Caki2 (cell line): ENCODE results near the gene CELA2A. TPM values are rescaled to one million over a fixed set of nuclear protein-coding genes. Genes with fewer than 3 reads are reported as not detected.
A peak's percentile ranks its signal among the peaks of the same experiment; 100 is the strongest.
"Not testable (repeated sequence)": the region's sequence is repeated elsewhere in the genome, so short reads cannot be mapped to it uniquely, and the experiment has no call there.

Experiments used
- DNase-seq: peaks from one replicate; pipeline ENCODE4 v3.0.0-alpha.2; 2015; ENCODE audit warnings: low read depth
- in situ Hi-C: cut with HindIII; loops from 2 replicates; pipeline ENCODE4 v1.10.0; 2016; ENCODE audit warnings: low sequenced_read_pairs, low pct_unique_long_range_greater_than_20kb, mixed read lengths
- total RNA-seq: library from RNA; depleted of rRNA; stranded (reverse); fragments of >200 nt; shearing (Covaris generic); gene quantifications from 2 replicates; pipeline ENCODE4 v1.2.3, GENCODE V29; 2014; ENCODE audit warnings: low replicate concordance

CELA2A gene
- total RNA-seq, 1 experiment from 2014 or later: not detected

DNA sequence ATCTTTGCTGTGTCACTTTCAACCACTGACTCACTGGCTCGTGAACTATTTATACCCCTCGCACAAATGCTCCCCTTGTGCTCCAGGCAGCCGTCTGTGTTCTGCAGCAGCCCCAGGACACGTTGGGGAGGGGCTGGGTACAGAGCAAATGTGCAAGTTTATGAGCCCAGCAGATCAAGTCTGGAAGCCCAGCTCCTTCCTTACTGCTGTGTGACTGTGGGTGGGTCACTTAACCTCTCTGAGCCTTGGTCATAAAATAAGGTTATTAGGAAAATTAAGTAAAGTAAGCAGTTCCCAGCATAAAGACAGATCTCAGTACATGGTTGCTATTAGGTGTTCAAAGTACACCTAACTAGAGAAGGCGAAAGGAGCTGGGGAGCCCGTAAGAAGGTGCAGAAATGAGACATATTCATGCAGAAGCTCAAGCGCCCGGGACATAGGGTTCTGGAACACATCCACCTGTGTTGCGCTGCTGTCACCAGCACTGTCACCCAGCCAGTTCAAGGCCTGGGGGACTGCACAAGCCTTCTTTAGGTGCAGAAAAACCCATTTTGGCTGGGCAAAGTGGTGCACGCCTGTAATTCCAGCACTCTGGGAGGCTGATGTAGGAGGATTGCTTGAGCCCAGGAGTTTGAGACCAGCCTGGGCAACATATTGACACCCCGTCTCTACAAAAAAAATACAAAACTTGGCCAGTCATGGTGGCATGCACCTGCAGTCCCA lies 33.0 kb upstream of the CELA2A start:
- in situ Hi-C loops: no loop called here
- no peak for DNase-seq

DNA sequence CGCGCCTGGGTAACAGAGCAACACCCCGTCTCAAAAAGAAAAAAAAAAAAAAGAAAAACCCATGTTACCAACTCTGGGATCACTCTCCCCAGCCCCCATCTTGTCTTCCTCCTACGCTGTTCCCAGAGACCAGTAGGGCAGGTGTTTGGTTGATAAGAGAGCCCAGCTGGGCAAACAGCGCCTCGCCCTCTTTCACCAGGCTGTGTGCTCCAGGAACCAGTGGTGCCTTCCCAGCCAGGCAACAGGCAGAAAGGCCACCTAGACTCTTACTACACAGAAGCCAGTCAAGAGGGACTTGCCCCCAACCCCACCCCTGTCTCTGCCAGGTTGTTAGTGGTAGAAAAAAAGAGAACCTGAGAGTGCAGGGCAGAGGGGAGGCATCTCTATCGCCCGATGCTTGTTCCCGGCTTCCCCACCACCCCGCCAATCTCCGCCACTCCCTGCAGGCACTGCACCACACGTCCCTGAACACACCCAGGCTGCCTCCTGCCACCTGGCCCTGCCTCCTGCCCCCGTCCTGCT lies 32.3 kb upstream of the CELA2A start:
- DNase-seq: no peak
- in situ Hi-C loops: no loop called here

DNA sequence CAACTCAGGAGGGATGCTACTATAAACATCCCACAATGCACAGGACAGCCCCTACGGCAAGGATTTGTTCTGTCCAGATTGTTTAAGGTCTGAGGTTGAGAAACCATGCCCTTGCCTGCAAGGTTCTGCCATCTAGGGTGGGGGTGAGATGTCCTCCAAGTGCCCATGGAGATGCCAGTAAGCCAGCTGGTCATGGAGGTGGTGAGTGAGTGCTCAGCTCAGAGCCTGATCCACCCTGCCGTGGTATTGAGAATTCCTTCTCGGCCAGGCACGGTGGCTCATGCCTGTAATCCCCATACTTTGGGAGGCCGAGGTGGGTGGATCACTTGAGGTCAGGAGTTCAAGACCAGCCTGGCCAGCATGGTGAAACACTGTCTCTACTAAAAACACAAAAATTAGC lies 31.6 kb upstream of the CELA2A start:
- in situ Hi-C loops: no loop called here
- no peak for DNase-seq

DNA sequence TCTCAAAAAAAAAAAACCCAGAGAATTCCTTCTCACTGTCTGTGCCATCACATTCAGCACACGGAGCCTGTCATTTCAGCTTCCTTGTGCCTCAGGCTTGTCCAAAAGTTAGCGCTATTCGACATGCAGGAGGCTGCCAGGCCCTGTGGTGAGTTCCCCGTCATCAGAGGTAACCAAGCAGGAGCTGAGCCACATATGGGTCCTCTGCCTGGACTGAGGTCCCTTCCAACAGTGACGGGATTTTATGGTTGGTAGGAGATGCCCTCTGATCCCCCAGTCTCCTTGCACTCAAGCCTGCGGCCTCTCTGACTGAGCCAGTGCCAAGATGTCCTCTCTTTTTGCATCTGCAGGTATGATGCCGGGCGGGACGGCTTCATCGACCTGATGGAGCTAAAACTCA lies 31.0 kb upstream of the CELA2A start:
- in situ Hi-C loops: no loop called here
- DNase-seq: no peak

DNA sequence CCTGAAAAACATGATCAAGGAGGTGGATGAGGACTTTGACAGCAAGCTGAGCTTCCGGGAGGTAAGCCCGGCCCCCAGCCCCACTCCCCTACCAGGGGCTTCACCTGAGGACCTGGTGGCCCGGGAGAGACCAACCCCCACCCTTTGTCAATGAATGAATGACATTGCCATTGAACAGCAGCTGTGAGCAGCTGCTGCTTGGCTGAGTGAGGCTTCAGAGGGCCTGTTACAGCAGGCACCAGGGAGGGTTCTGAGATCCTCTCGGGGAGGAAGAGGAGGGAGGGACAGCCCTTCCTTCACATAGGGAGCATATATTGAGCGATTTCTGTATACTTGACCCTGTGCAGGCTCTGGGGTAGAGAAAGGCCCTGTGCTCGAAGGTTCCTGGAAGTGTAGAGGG lies 30.6 kb upstream of the CELA2A start:
- in situ Hi-C loops: no loop called here
- no peak for DNase-seq

DNA sequence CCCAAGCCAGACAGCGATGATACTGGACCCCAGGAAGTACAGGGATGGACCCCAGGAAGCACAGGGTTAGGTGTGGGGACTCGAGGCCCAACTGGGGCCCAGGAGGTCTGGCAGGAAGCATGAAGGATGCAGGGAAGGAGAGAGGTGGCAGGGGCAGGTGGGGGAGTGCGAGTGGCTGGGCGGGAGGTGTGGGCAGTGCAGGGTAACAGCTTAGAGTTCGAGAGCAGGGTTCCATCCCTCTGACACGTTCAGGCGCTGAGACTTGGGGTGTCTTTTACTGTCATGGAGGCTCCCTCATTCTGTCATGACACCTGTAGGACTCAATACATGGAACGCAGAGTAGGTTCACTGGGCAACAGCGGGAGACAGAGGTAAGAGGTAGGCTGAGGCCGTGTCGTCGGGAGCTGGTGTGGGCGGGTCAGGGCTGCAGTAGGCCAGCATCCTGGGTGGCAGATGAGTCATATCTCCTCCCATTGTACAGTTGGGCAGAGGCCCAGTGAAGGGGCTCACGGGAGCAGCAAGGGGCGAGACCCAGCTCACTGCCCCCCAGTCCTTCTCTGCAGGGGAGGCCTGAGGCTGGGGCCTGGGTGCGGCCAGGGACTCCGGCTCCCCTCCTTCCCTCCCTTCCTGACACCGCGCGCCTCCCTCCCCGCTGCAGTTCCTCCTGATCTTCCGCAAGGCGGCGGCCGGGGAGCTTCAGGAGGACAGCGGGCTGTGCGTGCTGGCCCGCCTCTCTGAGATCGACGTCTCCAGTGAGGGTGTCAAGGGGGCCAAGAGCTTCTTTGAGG lies 29.8 kb upstream of the CELA2A start:
- in situ Hi-C loops: no loop called here
- DNase-seq: peak; percentile 49

DNA sequence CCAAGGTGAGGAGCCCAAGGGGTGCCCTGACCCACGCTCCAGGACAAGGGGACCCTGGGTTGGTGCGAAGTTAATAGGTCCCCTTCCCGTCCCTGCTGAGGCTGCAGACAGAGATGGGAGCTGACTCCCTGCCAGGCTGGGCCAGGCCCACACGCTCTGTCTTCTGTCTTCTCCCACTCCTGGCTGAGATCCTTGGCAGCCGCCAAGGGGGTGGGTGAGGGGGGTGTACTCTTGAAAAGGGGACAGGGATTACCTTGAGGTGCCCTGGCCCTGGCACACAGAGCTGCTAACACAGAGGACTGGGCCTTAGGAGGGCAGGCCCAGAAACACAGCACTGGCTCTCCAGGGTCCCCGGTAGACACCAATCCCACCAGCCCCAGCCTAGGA lies 29.3 kb upstream of the CELA2A start:
- in situ Hi-C loops: no loop called here
- DNase-seq: no peak

DNA sequence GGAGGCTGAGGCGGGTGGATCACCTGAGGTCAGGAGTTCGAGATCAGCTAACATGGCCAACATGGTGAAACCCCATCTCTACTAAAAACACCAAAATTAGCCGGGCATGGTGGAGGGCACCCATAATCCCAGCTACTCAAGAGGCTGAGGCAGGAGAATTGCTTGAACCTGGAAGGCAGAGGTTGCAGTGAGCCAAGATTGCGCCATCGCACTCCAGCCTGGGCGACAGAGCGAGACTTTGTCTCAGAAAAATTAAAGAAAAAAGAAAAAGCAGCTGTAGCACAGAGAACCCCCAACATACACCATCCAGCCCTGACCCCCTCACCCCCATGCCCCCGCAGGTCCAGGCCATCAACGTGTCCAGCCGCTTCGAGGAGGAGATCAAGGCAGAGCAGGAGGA lies 28.3 kb upstream of the CELA2A start:
- DNase-seq, in situ Hi-C loops: not testable (repeated sequence)

DNA sequence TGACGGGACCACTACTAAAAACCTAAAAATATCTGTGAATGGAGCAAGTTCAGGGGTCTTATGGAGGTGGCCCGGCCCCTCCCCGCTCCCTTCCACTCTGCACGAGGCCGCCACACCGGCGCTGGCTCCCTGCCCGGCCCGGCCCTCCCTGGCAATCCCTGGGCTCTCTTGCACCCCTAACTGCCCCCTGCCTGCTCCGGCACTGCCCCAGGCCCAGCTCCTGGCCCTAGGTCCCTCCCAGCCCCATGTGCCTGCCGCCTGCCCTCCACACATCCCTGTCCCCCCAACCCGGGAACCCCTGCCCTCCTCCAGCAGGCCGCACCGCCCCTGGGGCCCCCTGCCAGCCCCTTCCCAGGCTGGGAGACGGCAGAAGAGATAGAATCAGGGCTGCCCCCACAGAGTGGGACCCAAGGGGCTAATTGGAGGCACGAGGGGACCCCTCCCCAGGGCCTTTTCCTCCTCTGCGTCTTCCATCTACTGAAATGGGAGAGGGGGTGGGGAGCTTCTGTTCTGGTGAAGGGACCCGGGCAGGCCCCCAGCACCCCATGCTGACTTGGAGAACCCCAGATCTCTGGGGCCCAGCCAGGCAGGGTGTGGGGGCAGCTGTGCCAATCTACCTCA lies 27.6 kb upstream of the CELA2A start:
- in situ Hi-C loops: no loop called here
- no peak for DNase-seq

DNA sequence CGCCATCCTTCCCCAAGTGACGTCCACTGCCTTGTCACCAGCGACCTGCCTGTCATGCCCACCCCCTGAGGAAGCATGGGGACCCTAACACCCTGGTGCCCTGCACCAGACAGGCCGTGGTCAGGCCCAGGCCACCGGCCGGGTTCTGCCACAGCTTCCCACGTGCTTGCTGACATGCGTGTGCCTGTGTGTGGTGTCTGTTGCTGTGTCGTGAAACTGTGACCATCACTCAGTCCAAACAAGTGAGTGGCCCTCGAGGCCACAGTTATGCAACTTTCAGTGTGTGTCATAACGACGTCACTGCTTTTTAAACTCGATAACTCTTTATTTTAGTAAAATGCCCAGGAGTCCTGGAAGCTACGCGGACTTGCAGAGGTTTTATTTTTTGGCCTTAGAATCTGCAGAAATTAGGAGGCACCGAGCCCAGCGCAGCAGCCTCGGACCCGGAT lies 26.8 kb upstream of the CELA2A start:
- in situ Hi-C loops: no loop called here
- no peak for DNase-seq

DNA sequence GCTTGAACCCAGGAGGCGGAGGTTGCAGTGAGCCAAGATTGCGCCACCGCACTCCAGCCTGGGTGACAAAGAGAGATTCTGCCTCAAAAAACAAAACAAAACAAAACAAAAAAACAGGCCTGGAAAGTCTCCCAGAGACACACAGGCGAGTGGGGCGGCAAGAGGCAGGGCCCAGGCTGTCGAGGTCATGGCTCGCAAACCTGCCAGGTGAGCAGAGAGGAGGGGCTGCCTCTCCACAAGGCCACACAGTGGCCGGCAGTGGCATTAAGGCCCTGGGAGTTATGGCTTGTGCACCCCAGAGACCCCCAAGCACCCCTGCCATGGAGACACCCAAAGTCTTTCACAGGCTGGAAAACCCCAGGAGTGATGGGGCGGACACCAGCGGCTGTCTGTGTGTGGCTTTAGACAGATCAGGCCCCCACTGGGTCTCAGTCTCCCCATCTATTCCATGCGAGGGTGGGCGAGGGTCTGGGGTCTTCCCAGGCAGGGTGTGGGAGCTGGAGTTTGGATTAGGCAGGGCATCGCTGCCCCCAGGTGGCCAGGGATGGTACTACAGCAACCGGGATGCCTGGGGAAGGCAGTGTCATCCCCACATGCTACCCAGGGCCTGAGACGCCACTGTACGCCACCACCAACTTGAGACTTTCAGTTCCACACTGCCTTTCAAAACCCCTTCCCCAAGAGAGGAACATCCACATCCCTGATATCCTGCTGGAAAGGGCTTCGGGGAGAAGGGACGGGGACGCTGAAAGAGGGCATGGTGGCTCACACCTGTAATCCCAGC lies 25.6 kb upstream of the CELA2A start:
- in situ Hi-C loops: no loop called here
- DNase-seq: peak; percentile 51

DNA sequence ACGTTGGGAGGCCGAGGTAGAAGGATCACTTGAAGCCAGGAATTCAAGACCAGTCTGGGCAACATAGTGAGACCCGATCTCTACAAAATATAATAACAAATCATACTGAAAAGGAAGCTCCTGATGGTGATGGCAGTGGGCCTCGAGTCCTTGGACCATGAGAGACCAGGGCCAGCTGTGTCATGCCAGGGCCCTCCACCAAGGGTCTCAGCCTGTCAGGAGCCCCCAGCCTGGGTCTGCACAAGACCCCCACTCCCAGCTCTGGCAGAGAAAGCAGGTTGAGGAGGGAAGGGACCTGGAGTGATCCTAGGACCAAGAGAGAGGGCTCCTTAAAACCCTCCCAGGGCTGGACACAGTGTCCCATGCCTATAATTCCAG lies 25.0 kb upstream of the CELA2A start:
- in situ Hi-C loops: no loop called here
- no peak for DNase-seq

DNA sequence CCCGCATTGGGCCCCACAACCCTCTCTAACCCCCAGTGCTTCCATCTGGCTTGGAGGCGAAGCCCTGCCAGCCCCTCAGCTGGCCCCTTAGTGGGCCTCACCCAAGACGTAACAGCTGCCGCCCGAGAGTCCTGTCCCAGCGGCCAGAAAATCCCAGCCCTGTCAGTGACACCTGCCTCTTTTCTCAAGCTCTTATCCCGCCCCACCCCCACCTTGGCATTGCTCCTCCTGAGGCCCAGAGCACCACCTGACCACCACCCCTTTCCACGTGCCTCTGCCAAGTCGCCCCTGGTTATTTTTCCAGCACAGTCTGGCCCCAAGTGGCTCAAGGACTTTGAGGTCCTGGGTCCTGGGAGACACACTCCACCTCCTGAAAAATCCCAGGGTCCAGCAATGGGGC lies 24.2 kb upstream of the CELA2A start:
- in situ Hi-C loops: no loop called here
- no peak for DNase-seq

DNA sequence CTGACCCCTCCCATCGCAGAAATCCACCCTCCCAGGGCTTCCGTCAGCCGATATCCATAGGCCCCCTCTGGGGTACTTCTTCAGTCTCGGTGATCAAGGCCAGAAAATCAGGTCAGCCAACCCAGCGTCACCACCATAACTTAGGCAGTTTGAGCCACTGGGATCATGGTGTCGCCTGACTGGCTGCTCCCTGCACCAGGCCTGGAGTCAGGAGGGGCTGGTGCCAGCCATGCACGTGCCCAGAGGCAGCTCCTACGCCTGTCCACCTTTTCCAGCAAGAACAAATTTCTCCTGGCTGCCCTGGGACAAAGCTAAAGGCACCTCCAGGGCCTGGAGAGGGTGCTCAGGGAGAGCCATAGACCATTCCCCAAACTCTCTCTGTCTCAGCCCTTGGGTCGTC lies 23.1 kb upstream of the CELA2A start:
- in situ Hi-C loops: no loop called here
- DNase-seq: no peak

DNA sequence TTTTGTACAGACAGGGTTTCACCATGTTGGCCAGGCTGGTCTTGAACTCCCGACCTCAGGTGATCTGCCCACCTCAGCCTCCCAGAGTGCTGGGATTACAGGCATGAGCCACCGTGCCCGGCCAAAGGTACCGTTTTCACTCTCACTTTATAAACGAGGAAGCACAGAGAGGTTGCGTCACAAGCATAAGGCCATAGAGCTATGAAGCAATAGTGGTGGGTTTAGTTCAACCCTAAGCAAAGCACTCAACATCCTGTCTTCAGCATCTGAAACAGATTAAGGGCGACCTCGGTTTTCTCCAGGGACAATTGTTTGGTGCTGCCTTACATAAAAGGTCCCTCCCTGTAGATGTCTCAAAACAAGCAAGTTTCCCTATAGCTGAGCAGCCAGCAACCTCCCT lies 21.8 kb upstream of the CELA2A start:
- in situ Hi-C loops, DNase-seq: not testable (repeated sequence)

DNA sequence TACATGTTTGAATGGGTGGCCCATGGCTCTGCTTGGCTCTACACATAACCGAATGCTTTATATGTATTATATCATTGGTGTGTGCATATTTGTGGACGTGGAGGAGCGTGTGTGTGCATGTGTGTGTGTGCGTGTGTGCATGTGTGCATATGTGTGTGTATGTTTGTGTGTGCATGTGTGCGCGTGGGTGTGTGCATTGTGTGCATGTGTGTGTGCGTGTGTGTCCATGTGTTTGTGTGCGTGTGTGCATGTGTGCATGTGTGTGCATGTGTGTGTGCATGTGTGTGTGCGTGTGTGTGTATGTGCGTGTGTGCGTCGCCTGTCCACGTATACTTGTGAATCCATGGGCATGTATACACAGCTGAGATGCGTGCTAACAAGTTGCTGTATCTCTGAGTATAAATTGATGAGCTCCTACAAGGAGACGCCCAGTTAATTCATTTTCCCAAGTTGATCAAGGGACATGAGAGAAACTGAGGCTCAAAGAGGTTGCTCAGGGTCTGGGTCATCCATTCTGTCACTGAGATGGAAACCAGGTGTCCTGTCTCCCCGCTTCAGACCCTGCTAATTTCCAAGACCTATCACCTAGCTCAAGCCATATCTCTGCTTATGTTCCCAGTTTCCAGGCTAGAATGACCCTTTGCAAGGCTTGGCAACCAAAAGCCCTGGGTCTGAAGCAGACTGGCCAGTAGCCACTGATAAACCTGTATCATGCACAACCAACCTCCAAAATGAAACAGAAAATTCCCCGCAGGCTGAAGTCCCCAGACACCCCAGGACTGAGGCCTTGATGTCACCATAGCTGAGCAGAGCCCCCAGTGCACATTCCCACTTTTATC lies 21.1 kb upstream of the CELA2A start:
- in situ Hi-C loops: no loop called here
- no peak for DNase-seq

DNA sequence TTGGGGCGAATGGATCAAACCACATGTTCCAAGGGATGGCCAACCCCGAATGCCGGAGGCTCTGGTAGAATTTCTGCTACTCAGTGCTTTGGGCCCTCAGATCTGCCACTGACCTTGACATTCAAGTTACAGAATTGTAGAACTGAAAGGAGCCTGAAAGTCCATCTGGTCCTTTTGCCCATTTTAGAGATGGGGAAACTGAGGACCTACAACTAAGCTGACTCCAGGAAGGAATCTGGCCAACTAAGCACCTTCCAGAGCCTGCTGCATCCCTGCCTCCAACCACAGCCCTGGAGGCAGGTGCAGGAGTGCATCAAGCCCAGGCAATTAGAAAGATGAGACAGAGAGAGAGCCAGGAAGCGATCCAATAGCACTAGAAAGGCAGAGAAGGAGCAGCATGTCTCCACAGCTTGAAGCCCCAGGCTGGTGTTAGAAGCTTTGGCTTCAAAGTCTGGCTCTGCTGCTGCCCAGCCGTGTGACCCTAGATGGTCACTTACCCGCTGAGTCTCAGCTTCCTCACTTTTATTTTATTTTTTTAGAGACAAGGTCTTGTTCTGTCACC lies 19.6 kb upstream of the CELA2A start:
- DNase-seq: no peak

More for the DNA sequence above, 19.6 kb upstream of the CELA2A start:
- in situ Hi-C loops: no loop called here
